ENCODE results near the gene GABRG3. TPM values are rescaled to one million over a fixed set of nuclear protein-coding genes. Genes with fewer than 3 reads are reported as not detected.

Gene GABRG3
- total RNA-seq, 1 donor from 2014 or later: not detected

GRCh38 chr15:27271258-27271657 lies 300.3 kb downstream of the GABRG3 start:
- no peak for FAIRE-seq
- TF ChIP-seq CTCF (IDR thresholded peaks at IDR 0.05; ENCODE audit: insufficient read depth, low read length, severe bottlenecking): no peak
- Histone ChIP-seq H3K27me3 (ENCODE audit: control insufficient read depth, insufficient read depth, low read length) (no peaks in the 10 kb centered on the region), H3K36me3 (ENCODE audit: control insufficient read depth, insufficient read depth, low read length) (no peaks in the 10 kb centered on the region), H3K4me3 (ENCODE audit: low read depth, low read length) (no peak overlapping the region)
- DNase-seq (ENCODE audit: low read depth): no peak

- Histone ChIP-seq H3K4me3 (ENCODE audit: low read depth, low read length) (no peak overlapping the region), H3K36me3 (ENCODE audit: control insufficient read depth, insufficient read depth, low read length) (no peaks in the 10 kb centered on the region), H3K27me3 (ENCODE audit: control insufficient read depth, insufficient read depth, low read length) (no peaks in the 10 kb centered on the region)
- TF ChIP-seq CTCF (IDR thresholded peaks at IDR 0.05; ENCODE audit: insufficient read depth, low read length, severe bottlenecking): no peak
- no peak for FAIRE-seq
- DNase-seq (ENCODE audit: low read depth): no peak
Observed at GRCh38 chr15:27272427-27272826, 301.4 kb downstream of the GABRG3 start.

GRCh38 chr15:27273506-27273905 lies 302.5 kb downstream of the GABRG3 start:
- DNase-seq (ENCODE audit: low read depth) (no peak), FAIRE-seq (no peak)
- Histone ChIP-seq H3K27me3 (ENCODE audit: control insufficient read depth, insufficient read depth, low read length) (no peaks in the 10 kb centered on the region), H3K36me3 (ENCODE audit: control insufficient read depth, insufficient read depth, low read length) (no peaks in the 10 kb centered on the region), H3K4me3 (ENCODE audit: low read depth, low read length) (no peak overlapping the region)
- TF ChIP-seq CTCF (IDR thresholded peaks at IDR 0.05; ENCODE audit: insufficient read depth, low read length, severe bottlenecking): no peak

GRCh38 chr15:27278761-27279160 lies 307.8 kb downstream of the GABRG3 start:
- H3K36me3 ChIP-seq (ENCODE audit: control insufficient read depth, insufficient read depth, low read length): no peaks in the 10 kb centered on the region
- no peak for DNase-seq (ENCODE audit: low read depth)
- no peaks in the 10 kb centered on the region for H3K27me3 ChIP-seq (ENCODE audit: control insufficient read depth, insufficient read depth, low read length)
- no peak for FAIRE-seq
- H3K4me3 ChIP-seq (ENCODE audit: low read depth, low read length): no peak overlapping the region
- TF ChIP-seq CTCF (IDR thresholded peaks at IDR 0.05; ENCODE audit: insufficient read depth, low read length, severe bottlenecking): no peak

- no peak overlapping the region for H3K4me3 ChIP-seq (ENCODE audit: low read depth, low read length)
- TF ChIP-seq CTCF (IDR thresholded peaks at IDR 0.05; ENCODE audit: insufficient read depth, low read length, severe bottlenecking): no peak
- DNase-seq (ENCODE audit: low read depth) (no peak), FAIRE-seq (no peak)
- H3K27me3 ChIP-seq (ENCODE audit: control insufficient read depth, insufficient read depth, low read length): no peaks in the 10 kb centered on the region
- H3K36me3 ChIP-seq (ENCODE audit: control insufficient read depth, insufficient read depth, low read length): no peaks in the 10 kb centered on the region
Observed at GRCh38 chr15:27292641-27293040, 321.7 kb downstream of the GABRG3 start.

GRCh38 chr15:27293607-27294006 lies 322.6 kb downstream of the GABRG3 start:
- no peak for FAIRE-seq
- H3K4me3 ChIP-seq (ENCODE audit: low read depth, low read length): no peak overlapping the region
- no peak for DNase-seq (ENCODE audit: low read depth)

More at GRCh38 chr15:27293607-27294006, 322.6 kb downstream of the GABRG3 start:
- H3K27me3 ChIP-seq (ENCODE audit: control insufficient read depth, insufficient read depth, low read length): no peaks in the 10 kb centered on the region
- TF ChIP-seq CTCF (IDR thresholded peaks at IDR 0.05; ENCODE audit: insufficient read depth, low read length, severe bottlenecking): no peak
- H3K36me3 ChIP-seq (ENCODE audit: control insufficient read depth, insufficient read depth, low read length): no peaks in the 10 kb centered on the region
